D341Med (cell line): ENCODE results near the gene SUSD2.
"Not testable (repeated sequence)": the region's sequence is repeated elsewhere in the genome, so short reads cannot be mapped to it uniquely, and the experiment has no call there.

Source experiments
- DNase-seq: peaks from one replicate; pipeline ENCODE4 v3.0.0; 2012; ENCODE audit warnings: low spot score

Gene SUSD2

GRCh38 chr22:24189249-24190158, 8.2 kb downstream of the SUSD2 start:
- peak; percentile 86 for DNase-seq

GRCh38 chr22:24190159-24190540, 8.9 kb downstream of the SUSD2 start:
- DNase-seq: no peak

GRCh38 chr22:24190596-24191208, 9.4 kb downstream of the SUSD2 start:
- no peak for DNase-seq

GRCh38 chr22:24191381-24191841, 10.1 kb downstream of the SUSD2 start:
- peak; percentile 40 for DNase-seq

- DNase-seq: no peak
These were observed 10.6 kb downstream of the SUSD2 start for GRCh38 chr22:24191893-24192292.

- DNase-seq: no peak
These were observed 17.4 kb downstream of the SUSD2 start for GRCh38 chr22:24198682-24199052.

- DNase-seq: no peak
These were observed 19.4 kb downstream of the SUSD2 start for GRCh38 chr22:24200619-24201212.

- no peak for DNase-seq
These were observed 20.7 kb downstream of the SUSD2 start for GRCh38 chr22:24201681-24202614.

- not testable (repeated sequence) for DNase-seq
These were observed 22.6 kb downstream of the SUSD2 start for GRCh38 chr22:24203856-24204255.

- DNase-seq: no peak
These were observed 24.3 kb downstream of the SUSD2 start for GRCh38 chr22:24205438-24206195.

- DNase-seq: not testable (repeated sequence)
These were observed 25.4 kb downstream of the SUSD2 start for GRCh38 chr22:24206460-24207263.

GRCh38 chr22:24207264-24208011, 26.2 kb downstream of the SUSD2 start:
- no peak for DNase-seq

GRCh38 chr22:24208012-24208749, 26.9 kb downstream of the SUSD2 start:
- DNase-seq: no peak

GRCh38 chr22:24209016-24209415, 27.7 kb downstream of the SUSD2 start:
- no peak for DNase-seq

GRCh38 chr22:24209687-24210086, 28.4 kb downstream of the SUSD2 start:
- DNase-seq: no peak

- DNase-seq: not testable (repeated sequence)
These were observed 29.1 kb downstream of the SUSD2 start for GRCh38 chr22:24210409-24210808.

- DNase-seq: not testable (repeated sequence)
These were observed 30.4 kb downstream of the SUSD2 start for GRCh38 chr22:24211716-24212115.

- not testable (repeated sequence) for DNase-seq
These were observed 31.8 kb downstream of the SUSD2 start for GRCh38 chr22:24213111-24213510.
